EL (cell line): ENCODE results near the gene FSIP2.
"Not testable (repeated sequence)": the region's sequence is repeated elsewhere in the genome, so short reads cannot be mapped to it uniquely, and the experiment has no call there.

ENCODE experiments used
- DNase-seq: peaks from one replicate; pipeline ENCODE4 v3.0.0-alpha.2; 2016

Gene FSIP2

DNA sequence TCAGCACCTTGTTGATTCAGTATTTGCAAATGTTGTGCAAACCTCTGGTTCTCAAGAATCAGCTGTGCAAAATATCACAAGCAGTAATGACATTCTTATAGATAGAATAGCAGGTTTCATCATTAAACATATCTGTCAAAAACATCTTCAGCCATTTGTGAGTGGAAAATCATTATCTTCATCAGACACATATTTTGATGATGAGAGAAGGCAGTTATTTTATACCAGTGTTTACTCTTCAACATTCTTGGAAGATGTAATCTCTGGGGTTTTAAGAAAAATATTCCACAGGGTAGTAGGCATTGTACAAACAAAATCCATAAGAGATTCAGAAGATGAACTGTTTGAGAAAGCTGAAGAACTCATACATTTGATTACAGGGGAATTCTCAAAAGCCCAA, 64.3 kb downstream of the FSIP2 start:
- DNase-seq = peak; percentile 1

DNA sequence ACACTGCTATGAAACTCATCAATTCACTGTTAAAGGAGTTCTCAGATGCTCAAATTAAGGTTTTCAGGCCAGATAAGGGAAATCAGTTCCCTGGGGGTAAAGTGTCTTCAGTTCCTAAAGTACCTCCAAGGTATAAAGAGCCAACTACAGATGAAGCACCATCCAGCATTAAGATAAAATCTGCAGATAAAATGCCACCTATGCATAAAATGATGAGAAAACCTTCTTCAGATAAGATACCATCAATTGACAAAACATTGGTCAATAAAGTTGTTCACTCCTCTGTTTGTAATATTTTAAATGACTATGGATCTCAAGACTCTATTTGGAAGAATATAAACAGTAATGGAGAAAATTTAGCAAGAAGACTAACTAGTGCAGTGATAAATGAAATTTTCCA, 68.2 kb downstream of the FSIP2 start:
- no peak for DNase-seq

DNA sequence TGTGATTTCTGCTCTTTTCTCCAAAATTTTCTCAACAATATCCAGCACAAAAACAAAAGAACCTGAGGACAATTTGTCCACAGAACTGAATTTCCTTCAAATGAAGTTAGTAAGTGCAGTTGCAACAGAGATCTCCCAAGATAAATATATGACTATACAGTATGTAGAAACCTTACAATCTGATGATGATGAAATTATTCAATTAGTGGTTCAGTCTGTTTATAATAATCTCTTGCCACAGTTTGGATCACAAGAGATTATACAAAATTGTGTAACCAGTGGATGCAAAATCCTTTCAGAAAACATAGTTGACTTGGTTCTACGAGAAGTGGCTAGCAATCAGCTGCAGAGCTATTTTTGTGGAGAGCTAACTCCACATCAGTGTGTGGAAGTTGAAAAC, 68.7 kb downstream of the FSIP2 start:
- DNase-seq = no peak

DNA sequence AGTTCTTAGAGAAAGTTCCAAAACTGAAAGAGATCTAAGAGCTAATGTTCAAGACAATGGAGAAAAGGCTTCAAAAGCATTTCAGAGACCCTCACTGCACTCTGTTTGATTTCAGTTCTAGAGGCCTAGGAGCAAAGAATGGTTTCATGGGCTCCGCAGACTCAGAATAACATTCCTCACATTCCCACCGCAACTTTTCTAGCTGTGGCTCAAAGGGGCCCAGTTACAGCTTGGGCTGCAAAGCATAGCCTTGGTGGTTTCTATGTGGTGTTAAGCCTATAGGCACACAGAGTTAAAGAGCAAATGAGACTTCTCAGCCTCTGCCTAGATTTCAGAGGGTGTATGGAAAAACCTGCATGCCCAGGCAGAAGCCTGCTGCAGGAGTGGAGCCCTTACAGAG, 73.0 kb downstream of the FSIP2 start:
- DNase-seq = no peak

DNA sequence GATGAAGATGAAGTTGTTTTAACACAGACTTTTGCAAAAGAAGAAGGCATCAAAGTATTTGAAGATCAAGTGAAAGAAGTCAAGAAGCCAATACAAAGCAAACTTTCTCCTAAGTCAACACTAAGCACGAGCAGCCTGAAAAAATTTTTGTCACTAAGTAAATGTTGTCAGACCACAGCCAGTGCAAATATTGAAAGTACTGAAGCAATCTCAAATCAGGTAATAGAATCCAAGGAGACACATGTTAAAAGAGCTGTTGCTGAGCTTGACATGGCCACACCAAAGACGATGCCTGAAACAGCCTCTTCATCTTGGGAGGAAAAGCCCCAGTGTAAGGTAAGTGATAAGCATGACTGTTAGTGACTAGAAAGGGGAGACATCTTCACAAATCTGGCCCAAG, 75.1 kb downstream of the FSIP2 start:
- DNase-seq = no peak

DNA sequence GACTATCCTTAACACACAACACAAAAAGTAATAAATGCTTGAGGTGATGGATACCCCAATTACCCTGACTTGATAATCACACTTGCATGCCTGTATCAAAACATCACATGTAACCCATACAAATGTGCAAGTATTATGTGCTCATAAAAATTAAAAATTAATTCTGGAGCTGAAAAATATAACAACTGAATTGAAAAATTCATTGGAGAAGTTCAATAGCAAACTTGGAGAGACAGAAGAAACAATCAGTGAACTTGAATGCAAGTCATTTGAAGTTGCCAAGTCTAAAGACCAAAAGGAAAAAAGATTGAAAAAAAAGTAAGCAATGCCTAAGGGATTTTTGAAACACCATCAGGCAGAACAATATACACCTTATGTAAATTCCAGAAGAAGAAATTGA, 79.4 kb downstream of the FSIP2 start:
- no peak for DNase-seq

DNA sequence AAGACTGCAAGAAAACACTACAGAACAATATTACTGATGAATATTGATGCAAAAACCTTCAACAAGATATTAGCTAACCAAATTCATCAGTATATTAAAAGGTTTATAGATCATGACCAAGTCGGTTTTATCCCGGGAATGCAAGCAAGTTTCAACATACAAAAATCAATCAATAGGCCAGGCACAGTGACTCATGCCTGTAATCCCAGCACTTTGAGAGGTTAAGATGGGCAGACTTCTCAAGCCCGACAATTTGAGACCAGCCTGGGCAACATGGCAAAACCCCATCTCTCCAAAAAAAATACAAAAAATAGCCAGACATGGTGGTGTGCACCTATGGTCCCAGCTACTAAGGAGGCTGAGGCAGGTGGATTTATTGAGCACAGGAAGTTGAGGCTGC, 82.9 kb downstream of the FSIP2 start:
- DNase-seq = no peak

DNA sequence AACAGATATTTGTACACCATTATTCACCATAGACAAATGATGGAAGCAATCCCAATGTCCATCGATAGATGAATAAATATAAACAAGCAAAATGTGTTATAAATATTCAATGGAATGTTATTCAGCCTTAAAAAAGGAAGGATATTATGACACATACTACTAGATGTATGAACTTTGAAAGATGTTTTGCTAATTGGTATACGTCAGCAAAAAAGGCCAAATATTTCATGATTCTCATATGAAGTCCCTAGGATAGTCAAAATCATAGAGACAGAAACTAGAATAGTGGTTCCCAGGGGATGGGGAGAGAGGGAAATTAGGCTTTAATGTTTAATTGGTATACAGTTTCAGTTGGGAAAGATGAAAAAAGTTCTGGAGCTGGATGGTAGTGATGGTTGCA, 85.2 kb downstream of the FSIP2 start:
- no peak for DNase-seq

DNA sequence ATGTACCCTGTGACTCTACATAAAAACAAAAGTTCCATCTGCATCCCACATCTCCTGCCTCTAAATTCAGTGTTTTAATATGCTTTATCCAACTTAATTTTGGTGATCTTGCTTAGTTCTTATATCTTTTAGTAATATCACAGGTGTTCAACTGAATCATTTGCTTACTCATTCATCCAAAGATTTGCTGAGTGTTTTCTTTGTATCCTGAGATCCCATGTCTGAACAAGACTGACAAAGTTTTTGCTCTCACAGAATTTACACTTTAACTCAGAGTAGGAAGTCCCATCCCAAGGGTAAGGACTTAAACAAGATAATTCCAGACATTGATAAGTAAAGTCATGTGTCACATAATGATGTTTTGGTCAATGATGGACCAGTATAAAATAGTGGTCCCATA, 87.0 kb downstream of the FSIP2 start:
- no peak for DNase-seq

DNA sequence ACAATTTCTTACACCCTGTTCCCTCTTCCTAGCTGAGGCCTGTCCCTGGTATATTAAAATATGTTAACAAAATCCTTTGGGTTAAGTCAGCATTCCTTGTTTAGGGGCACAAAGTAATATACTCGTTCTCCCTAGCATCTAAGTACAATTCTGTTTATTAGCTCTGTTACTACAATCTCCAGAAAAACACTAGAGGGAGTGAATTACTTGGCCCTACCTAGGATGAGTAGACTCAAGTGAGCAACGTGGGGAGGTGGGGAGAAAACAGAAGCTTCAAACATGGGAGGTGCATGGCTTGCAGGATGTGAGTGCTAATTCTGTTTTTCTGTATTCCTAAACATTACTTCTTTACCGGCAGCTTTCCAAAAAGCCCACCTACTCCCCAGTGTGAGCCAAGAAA, 89.7 kb downstream of the FSIP2 start:
- no peak for DNase-seq

DNA sequence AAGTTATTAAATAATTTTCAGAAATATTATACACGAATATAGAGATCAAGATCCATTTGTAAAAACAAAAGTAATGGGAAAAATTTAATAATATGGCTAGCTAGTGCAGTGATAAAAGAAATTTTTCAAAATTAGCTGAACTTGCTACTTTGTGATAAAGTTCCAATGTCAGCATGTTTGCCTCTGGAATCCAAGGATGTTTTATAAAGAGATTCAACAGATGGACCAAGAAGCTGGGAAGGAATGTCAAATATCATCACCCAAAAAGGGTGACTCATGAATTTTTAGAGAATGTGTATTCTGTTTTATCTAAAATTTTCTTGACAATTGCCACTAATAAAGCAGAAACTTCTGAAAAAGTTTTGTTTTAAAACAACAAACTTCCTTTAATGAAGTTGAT, 95.3 kb downstream of the FSIP2 start:
- DNase-seq = peak; percentile 19

DNA sequence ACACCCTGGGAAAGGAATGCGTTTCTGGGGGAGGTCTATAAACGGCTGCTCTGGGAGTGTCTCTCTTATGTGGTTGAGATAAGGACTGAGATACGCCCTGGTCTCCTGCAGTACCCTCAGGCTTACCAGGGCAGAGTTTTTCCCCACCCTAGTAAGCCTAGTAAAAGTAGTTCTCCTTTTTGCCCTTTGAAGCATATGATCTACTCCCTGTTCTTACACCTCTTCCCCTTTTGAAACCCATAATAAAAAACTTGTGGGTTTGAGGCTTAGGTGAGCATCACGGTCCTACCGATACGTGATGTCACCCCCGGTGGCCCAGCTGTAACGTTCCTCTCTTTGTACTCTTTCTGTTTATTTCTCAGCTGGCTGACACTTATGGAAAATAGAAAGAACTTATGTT, 97.4 kb downstream of the FSIP2 start:
- DNase-seq = no peak

DNA sequence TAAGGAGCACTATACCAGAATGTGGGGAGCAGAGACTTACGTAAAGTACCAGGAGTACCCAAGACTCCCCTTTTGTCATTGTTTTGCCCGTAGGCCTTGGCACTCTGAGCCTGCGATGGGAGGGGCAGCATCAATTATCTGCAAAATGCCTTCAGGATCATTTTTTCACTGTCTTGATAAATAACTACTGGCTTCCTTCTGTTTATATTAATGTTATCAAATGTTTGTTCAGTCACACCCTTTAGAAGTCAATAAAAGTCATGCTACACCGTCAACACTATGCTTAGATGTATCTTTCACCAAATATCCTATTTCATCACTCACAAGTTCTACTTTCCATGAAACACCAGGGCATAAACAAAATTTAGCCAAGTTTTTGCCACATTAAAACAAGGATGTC, 116.3 kb downstream of the FSIP2 start:
- DNase-seq = no peak

DNA sequence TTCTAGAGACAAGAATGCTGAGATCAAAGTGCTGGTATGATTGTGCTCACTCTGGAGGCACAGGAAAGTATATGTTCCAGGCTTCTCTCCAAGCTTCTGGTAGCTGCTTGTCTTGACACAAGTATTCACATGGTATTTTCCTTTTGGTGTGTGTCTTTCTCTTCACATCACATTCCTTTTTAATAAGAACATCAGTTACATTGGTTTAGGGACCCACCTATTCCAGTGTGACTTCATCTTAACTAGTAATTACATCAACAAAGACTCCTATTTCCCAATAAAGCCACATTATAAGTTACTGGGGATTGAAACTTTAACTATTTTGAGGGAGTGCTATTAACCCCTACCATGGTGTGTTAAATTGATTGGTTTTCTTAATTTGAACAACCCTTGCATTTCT, 119.1 kb downstream of the FSIP2 start:
- DNase-seq = no peak

DNA sequence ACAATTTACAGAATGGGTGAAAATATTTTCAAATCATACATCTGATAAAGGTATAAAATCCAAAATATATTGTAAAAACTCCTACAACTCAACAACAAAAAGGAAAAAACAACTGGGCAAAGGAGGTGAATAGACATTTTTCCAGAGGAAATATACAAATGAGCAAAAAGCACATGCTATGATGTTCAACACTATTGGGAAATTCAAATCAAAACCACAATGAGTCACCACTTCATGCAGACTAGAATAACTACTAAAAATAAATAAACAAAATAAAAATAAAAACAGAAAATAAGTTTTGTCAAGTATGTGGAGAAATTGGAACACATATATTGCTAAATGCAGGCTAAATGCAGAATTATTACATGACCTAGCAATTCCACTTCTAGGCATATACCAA, 120.9 kb downstream of the FSIP2 start:
- DNase-seq = no peak

DNA sequence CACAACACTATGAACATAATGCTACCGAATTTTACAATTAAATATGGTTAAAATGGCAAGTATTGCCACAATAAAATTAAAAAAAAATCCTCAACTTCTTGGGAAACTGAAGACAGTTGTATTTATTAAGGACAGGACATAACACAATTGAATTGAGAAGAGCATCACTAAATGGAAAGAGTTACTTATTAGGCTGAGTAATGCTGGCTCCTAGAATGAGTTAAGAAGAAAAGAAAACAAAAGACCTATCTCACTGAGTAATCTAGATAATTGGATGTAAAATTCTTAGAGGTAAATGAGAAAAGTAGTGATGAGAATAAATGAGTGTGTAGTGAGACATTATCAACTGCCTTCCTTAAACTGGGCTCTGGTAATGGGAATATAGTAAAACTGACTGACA, 121.7 kb downstream of the FSIP2 start:
- DNase-seq = no peak

DNA sequence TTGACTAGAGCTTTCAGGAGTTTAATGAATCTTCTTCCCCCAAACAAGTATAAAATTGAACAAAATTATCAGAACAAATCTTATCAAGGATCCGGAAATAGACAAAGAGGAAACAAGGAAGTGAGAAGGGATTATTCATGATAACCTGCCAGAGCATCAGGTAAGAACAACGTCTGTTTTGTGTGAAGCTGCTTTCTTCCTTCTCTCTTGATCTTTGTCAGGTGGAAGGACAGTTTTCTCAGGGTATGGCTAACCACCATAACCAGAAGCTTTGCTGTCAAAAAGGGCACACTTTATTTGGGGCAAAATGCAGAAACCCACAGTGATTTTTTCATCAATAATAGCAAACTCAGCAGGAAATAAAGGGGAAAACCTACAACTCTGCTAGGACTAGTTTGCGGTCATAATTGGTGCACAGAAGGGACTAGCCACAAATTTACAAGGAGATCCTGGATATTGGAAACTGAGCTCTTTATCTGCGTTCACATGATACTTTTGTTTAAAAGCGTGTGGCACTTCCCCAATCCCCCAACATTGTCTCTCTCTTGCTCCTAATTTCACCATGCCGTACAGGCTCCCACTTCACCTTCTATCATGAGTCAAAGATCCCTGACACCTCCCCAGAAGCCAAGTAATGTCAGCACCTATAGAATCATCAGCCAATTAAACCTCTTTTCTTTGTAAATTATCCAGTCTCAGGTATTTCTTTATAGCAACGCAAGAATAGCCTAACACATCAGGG, 124.2 kb downstream of the FSIP2 start:
- DNase-seq = no peak

DNA sequence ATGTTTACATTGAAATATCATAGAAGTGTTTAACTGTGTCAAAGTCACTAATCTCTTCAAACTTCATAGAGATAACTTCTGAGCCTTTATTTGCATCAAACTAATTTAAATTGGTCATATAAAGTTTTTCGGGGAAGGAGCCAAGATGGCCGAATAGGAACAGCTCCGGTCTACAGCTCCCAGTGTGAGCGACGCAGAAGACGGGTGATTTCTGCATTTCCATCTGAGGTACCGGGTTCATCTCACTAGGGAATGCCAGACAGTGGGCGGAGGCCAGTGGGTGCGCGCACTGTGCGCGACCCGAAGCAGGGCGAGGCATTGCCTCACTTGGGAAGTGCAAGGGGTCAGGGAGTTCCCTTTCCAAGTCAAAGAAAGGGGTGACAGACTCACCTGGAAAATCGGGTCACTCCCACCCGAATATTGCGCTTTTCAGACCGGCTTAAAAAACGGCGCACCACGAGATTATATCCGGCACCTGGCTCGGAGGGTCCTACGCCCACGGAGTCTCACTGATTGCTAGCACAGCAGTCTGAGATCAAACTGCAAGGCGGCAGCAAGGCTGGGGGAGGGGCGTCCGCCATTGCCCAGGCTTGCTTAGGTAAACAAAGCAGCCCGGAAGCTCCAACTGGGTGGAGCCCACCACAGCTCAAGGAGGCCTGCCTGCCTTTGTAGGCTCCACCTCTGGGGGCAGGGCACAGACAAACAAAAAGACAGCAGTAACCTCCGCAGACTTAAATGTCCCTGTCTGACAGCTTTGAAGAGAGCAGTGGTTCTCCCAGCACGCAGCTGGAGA, 126.1 kb downstream of the FSIP2 start:
- not testable (repeated sequence) for DNase-seq

DNA sequence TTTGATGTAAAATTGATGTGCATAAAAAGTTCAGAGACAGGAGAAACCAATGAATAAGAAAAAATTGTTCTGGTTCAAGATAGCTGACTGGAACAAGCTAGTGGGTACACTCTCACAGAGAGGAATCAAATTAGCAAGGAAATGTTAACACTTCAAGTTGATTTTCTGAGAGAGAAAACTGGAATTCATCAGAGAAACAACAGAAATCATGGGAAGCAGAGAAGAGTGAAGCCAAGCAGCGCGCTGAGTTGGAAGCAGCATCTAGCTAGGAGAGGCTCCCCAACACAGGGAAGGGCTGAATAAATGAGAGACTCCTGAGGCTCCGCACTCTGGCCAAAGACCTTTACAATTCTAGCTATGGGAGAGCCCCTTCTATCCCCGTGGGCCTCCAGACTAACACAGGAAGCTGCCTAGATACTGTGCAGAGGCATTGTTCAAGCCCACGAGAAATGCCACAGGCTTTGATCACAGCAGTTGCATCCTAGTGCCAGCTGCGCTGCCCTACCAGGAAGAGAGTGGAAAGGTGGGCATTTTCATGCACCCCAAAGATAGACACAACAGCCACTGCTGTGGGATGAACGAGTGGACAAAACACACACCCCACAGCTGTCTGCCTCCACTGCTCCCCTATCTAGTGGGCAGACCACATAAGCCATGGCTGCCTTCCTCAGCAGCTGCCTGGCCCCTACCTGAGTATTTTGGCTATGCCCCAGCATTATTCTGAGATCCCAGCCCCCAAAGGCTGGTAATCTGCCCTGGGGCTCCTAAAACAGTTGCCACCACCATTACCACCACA, 136.7 kb downstream of the FSIP2 start:
- DNase-seq = no peak

DNA sequence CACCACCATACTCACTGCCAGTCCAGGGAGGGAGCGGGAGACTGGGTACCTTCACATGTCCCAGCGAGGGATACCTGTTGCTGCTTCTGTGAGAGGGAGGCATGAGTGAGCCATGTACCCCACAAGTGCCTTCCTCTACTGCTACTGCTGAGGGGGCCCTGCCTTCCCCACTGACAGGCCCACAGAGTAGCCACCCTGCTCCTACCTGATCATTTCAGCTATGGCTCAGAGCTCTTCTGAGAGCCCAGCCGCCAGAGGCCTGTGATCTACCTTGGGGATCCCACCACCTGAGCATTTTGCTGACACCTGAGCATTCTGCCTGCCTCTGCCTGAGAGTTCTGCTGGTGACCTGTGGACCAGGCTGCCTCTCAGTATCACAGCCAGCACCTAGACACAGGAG, 137.6 kb downstream of the FSIP2 start:
- no peak for DNase-seq

DNA sequence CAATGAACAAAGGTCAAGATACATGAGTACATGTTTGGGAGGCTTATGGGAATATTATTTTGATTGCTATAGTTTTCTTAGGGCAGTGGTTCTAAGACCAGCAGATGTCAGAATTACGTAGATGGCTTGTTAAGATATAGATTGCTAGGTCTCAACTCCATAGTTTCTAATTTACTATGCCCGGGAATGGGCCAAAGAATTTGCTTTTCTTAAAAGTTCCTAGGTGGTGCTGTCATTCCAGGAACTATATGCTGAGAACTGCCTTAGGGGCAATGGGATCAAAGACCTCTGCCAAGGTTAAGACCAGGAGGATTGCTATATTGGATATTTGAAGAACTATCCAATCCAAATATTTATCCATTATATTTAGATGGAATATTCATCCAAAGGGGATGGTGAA, 141.8 kb downstream of the FSIP2 start:
- DNase-seq = no peak
